Astrocyte (in vitro differentiated cells and primary cell): ENCODE measurements around the gene RAD9B.

Source experiments
- EZH2 ChIP-seq: IDR thresholded peaks from 2 replicates; pipeline ENCODE4 v1.6.1; 2012; ENCODE audit warnings: mild to moderate bottlenecking, low read length, inconsistent platforms; ENCODE audit not compliant: insufficient read depth
- TF ChIP-seq, protein P1 (sequence below): IDR thresholded peaks from 2 replicates; pipeline ENCODE4 v1.5.1; 2011; ENCODE audit warnings: low read depth, mild to moderate bottlenecking, inconsistent platforms, low read length, moderate library complexity; ENCODE audit not compliant: insufficient read depth

- TF ChIP-seq, protein P1, sequence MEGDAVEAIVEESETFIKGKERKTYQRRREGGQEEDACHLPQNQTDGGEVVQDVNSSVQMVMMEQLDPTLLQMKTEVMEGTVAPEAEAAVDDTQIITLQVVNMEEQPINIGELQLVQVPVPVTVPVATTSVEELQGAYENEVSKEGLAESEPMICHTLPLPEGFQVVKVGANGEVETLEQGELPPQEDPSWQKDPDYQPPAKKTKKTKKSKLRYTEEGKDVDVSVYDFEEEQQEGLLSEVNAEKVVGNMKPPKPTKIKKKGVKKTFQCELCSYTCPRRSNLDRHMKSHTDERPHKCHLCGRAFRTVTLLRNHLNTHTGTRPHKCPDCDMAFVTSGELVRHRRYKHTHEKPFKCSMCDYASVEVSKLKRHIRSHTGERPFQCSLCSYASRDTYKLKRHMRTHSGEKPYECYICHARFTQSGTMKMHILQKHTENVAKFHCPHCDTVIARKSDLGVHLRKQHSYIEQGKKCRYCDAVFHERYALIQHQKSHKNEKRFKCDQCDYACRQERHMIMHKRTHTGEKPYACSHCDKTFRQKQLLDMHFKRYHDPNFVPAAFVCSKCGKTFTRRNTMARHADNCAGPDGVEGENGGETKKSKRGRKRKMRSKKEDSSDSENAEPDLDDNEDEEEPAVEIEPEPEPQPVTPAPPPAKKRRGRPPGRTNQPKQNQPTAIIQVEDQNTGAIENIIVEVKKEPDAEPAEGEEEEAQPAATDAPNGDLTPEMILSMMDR: no peak
- TF ChIP-seq EZH2: no peak
Observed at GRCh38 chr12:110530511-110530910, 28.4 kb downstream of the RAD9B start.
